Skeletal muscle tissue (tissue), 4 donors: Measurements from ENCODE around the gene SPG7. TPM values are rescaled to one million over a fixed set of nuclear protein-coding genes. Genes with fewer than 3 reads are reported as not detected.
"Not testable (repeated sequence)": the region's sequence is repeated elsewhere in the genome, so short reads cannot be mapped to it uniquely, and the experiment has no call there.

Experiments used
- H3K27ac ChIP-seq: one replicate; pipeline ENCODE4 v1.7.0; 2013; ENCODE audit warnings: mild to moderate bottlenecking, low read depth, low read length, inconsistent platforms
- H3K27me3 ChIP-seq, 3 donors: one replicate each; pipeline ENCODE4 v1.7.0; 2013; ENCODE audit warnings: low read length in 3 of 3; ENCODE audit not compliant: control insufficient read depth in 3 of 3, insufficient read depth in 3 of 3
- H3K36me3 ChIP-seq, 3 donors: one replicate each; pipeline ENCODE4 v1.7.0; 2013; ENCODE audit warnings: low read length in 3 of 3; ENCODE audit not compliant: control insufficient read depth in 3 of 3, insufficient read depth in 3 of 3
- H3K4me1 ChIP-seq, 3 donors: one replicate each; pipeline ENCODE4 v1.7.0; 2013; ENCODE audit warnings: low read length in 3 of 3, mild to moderate bottlenecking in 3 of 3; ENCODE audit not compliant: control insufficient read depth in 3 of 3, insufficient read depth in 3 of 3
- H3K4me3 ChIP-seq, 3 donors: one replicate each; pipeline ENCODE4 v1.7.0; 2013; ENCODE audit warnings: low read length in 3 of 3
- H3K9ac ChIP-seq, 3 donors: one replicate each; pipeline ENCODE4 v1.7.0; 2013; ENCODE audit warnings: low read length in 3 of 3, mild to moderate bottlenecking in 3 of 3, moderate library complexity in 2 of 3, low read depth in 1 of 3
- H3K9me3 ChIP-seq, 3 donors: one replicate each; pipeline ENCODE4 v1.7.0; 2013; ENCODE audit warnings: low read length in 3 of 3; ENCODE audit not compliant: control insufficient read depth in 3 of 3
- total RNA-seq: library from RNA; depleted of rRNA; stranded (reverse); fragments of >200 nt; gene quantifications from one replicate; pipeline ENCODE4 v1.2.3, GENCODE V29; 2014
- donor health status: Osteomylitis.

SPG7 gene
- 83.0 TPM for total RNA-seq

DNA sequence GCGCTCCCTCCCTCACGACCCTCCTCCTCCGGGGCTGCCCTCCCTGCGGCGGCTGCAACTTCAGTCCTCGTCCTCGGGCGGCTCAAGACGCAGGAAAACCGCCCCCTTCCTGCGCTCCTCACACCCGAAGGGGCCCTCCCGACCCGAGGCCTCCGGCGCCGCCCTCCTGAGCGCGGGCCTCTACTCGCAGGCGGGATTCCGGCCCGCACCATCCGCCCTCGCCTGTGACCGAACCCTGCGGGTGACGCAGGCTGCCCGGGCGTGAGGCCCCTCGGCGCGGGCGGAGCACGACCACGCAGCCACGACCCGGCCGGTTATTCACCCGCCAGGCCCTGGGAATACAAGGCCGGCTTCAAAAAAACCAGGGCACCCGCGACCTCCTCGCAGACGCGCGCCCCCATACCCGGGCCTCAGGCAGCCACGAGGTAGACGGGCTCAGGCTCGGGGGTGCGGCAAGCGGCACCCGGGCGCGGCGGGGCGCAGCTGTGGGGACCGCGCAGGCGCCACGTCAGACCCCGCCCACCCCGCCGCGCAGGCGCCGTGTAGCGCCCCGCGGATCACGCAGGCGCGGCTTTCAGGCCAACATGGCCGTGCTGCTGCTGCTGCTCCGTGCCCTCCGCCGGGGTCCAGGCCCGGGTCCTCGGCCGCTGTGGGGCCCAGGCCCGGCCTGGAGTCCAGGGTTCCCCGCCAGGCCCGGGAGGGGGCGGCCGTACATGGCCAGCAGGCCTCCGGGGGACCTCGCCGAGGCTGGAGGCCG, at the start of gene SPG7:
SPG7 (plus strand) TSS at position 570 of the 757 bp plus-strand sequence; CDS start at position 585, 15 bp downstream.
- H3K27ac ChIP-seq, result peak within 1 kb of the TSS; percentile 90
- peak within 1 kb of the TSS; percentile 88 to 97 (median 94) for H3K9ac ChIP-seq
- no peaks in the 10 kb centered on the region for H3K9me3 ChIP-seq
- peak within 1 kb of the TSS; percentile 91 to 94 (median 92) for H3K4me3 ChIP-seq
- H3K36me3 ChIP-seq, result peaks cover 16 to 21% (median 18%) of the 10 kb centered on the region in 3 donors
- peaks cover 0 to 9% (median 0%) of the 10 kb centered on the region in 3 donors for H3K27me3 ChIP-seq
- peaks cover 33 to 38% (median 36%) of the 10 kb centered on the region in 3 donors for H3K4me1 ChIP-seq

DNA sequence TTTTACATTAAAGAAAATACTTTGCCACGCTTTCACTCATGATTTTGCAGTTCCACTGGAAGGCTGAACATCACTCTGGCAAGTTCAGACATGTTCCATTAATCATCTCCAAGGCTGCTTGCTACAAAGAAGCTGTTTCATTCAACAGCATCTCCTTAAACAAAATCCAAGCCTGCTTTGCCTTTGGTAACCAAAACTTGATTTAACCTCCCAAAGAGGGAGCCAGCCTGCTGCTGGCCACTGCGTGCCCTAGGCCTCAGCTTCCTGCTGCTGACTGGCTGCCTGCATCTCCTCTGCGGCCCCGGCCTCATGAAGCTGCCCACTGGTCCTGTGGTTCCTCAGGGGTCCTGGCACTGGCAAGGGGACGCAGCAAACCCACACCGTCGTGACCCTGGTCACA, 49.7 kb upstream of the SPG7 start:
- Histone ChIP-seq H3K27ac (no peak overlapping the region), H3K4me1 (peaks cover 18 to 34% (median 18%) of the 10 kb centered on the region in 3 donors), H3K4me3 (no peak overlapping the region), H3K27me3 (no peaks in the 10 kb centered on the region), H3K9me3 (no peaks in the 10 kb centered on the region), H3K9ac (no peak overlapping the region), H3K36me3 (no peaks in the 10 kb centered on the region)

DNA sequence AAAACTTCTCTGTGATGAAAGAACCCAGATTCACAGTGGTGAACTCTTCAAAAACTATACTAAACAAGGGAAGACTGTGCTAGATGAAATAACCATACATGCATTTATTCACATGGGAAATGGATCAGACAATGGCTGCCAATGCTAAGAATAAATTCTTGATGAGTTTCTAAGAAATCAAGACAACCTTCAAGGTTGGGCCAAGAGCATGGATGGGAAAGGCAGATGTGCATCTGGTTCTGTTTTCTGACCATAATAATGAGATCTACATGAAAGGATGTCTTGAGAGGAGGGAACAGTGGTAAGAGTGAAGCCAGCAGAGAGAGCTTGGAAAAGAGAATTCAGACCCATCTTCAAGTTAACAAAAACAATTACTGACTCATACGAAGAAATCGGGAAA, 49.2 kb upstream of the SPG7 start:
- Histone ChIP-seq H3K4me1 (peaks cover 14 to 30% (median 14%) of the 10 kb centered on the region in 3 donors), H3K9ac (no peak overlapping the region), H3K27ac (no peak overlapping the region)

DNA sequence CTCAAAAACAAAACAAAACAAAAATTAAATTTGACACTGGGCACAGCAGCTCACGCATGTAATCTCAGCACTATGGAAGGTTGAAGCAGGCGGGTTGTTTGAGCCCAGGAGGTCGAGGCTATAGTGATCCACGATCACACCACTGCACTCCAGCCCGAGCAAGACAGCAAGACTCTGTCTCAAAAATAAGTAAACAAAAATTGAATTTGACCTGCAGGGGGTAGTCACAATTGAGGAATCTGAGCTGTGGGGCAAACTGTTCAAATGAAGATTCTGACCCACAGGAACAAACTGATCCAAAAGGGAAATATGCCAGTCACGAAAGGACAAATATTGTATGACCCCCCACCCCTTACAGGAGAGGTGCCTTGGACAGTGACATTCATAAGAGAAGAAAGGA, 47.6 kb upstream of the SPG7 start:
- no peaks in the 10 kb centered on the region for H3K27me3 ChIP-seq
- no peaks in the 10 kb centered on the region for H3K9me3 ChIP-seq
- no peaks in the 10 kb centered on the region for H3K36me3 ChIP-seq
- no peak overlapping the region for H3K9ac ChIP-seq
- no peak overlapping the region for H3K27ac ChIP-seq
- H3K4me3 ChIP-seq, result no peak overlapping the region
- peaks cover 5 to 22% (median 11%) of the 10 kb centered on the region in 3 donors for H3K4me1 ChIP-seq

More for the DNA sequence above, 49.2 kb upstream of the SPG7 start:
- Histone ChIP-seq H3K4me3 (no peak overlapping the region), H3K36me3 (no peaks in the 10 kb centered on the region), H3K9me3 (no peaks in the 10 kb centered on the region), H3K27me3 (no peaks in the 10 kb centered on the region)

DNA sequence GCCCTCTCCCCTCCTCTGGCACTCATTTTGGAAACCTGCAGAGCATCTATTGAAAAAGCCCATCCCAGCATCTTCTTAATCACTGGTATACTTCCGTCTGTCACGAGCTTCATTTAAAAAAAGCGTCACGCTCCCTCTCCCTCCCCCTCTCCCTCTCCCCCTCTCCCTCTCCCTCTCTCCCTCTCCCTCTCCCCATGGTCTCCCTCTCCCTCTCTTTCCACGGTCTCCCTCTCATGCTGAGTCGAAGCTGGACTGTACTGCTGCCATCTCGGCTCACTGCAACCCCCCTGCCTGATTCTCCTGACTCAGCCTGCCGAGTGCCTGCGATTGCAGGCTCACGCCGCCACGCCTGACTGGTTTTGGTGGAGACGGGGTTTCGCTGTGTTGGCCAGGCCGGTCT, 46.3 kb upstream of the SPG7 start:
- H3K4me1 ChIP-seq, result peaks cover 4 to 17% (median 16%) of the 10 kb centered on the region in 3 donors
- not testable (repeated sequence) for H3K9me3 ChIP-seq, H3K27ac ChIP-seq, H3K4me3 ChIP-seq, H3K9ac ChIP-seq, H3K27me3 ChIP-seq, H3K36me3 ChIP-seq

DNA sequence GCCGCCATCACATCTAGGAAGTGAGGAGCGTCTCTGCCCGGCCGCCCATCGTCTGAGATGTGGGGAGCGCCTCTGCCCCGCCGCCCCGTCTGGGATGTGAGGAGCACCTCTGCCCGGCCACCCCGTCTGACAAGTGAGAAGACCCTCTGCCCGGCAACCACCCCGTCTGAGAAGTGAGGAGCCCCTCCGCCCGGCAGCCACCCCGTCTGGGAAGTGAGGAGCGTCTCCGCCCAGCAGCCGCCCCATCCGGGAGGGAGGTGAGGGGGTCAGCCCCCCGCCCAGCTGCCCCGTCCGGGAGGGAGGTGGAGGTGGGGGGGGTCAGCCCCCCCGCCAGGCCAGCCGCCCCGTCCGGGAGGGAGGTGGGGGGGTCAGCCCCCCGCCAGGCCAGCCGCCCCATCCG, 45.6 kb upstream of the SPG7 start:
- not testable (repeated sequence) for H3K36me3 ChIP-seq, H3K4me3 ChIP-seq, H3K9me3 ChIP-seq, H3K9ac ChIP-seq, H3K27ac ChIP-seq, H3K27me3 ChIP-seq
- peaks cover 7 to 20% (median 14%) of the 10 kb centered on the region in 3 donors for H3K4me1 ChIP-seq

DNA sequence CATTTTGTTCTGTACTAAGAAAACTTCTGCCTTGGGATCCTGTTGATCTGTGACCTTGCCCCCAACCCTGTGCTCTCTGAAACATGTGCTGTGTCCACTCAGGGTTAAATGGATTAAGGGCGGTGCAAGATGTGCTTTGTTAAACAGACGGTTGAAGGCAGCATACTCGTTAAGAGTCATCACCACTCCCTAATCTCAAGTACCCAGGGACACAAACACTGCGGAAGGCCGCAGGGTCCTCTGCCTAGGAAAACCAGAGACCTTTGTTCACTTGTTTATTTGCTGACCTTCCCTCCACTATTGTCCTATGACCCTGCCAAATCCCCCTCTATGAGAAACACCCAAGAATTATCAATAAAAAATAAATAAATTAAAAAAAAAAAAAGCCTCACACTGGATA, 44.9 kb upstream of the SPG7 start:
- not testable (repeated sequence) for H3K27ac ChIP-seq, H3K36me3 ChIP-seq, H3K9ac ChIP-seq, H3K9me3 ChIP-seq, H3K4me3 ChIP-seq, H3K27me3 ChIP-seq
- peaks cover 8 to 25% (median 17%) of the 10 kb centered on the region in 3 donors for H3K4me1 ChIP-seq

DNA sequence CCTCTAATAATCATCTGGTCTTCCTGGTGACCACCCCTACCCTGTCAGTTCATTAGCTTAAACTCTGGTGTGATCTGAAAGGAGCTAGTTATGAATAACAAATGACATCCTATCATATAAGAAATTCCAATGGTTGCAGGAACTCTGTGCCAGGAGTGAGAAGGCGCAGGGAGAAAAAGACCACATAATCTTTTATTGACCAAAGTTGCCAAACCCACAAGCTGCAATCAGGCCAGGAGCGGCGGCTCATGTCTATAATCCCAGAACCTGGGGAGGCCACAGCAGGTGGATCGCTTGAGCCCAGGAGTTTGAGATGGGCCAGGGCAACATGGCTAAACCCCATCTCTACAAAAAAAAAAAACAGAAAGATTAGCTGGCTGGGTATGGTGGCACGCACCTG, 41.3 kb upstream of the SPG7 start:
- H3K4me3 ChIP-seq, result no peak overlapping the region
- H3K9me3 ChIP-seq, result no peaks in the 10 kb centered on the region
- no peaks in the 10 kb centered on the region for H3K36me3 ChIP-seq
- H3K27me3 ChIP-seq, result no peaks in the 10 kb centered on the region
- H3K27ac ChIP-seq, result no peak overlapping the region
- peaks cover 4 to 34% (median 25%) of the 10 kb centered on the region in 3 donors for H3K4me1 ChIP-seq
- H3K9ac ChIP-seq, result no peak overlapping the region

DNA sequence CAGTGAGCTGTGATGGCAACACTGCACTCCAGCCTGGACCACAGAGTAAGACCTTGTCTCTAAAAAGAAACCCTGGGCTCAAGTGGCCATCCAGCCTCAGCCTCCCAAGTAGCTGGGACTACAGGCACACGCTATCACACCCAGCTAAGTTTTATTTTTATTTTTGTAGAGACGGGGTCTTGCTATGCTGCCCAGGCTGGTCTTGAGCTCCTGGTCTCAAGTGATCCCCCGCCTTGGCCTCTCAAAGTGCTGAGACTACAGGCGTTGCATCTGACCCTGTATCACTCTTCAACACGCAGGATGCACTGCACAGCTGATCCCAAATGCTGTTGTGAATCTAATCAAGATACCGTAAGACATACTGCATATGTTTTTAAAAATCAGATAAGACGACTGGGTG, 40.8 kb upstream of the SPG7 start:
- H3K27me3 ChIP-seq, result no peaks in the 10 kb centered on the region
- H3K9me3 ChIP-seq, result no peaks in the 10 kb centered on the region
- no peaks in the 10 kb centered on the region for H3K36me3 ChIP-seq
- H3K27ac ChIP-seq, result no peak overlapping the region
- no peak overlapping the region for H3K4me3 ChIP-seq
- no peak overlapping the region for H3K9ac ChIP-seq
- H3K4me1 ChIP-seq, result peaks cover 7 to 39% (median 30%) of the 10 kb centered on the region in 3 donors

DNA sequence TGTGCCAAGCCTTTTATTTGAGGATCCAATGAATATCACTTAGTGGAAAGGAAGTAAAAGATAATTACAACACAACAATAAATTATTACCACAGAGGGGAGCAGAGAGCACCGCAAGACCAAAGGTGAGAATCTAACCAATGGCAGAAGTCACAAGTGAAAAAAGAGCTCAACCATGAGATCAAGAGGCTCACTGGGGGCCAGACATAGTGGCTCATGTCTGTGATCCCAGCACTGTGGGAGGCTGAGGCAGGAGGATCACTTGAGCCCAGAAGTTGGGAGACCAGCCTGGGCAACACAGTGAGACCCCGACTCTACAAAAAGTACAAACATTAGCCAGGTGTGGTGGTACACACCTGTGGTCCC, 35.5 kb upstream of the SPG7 start:
- peaks cover 29 to 73% (median 65%) of the 10 kb centered on the region in 3 donors for H3K4me1 ChIP-seq
- H3K9ac ChIP-seq, result no peak overlapping the region
- H3K9me3 ChIP-seq, result no peaks in the 10 kb centered on the region
- H3K4me3 ChIP-seq, result no peak overlapping the region
- H3K27me3 ChIP-seq, result no peaks in the 10 kb centered on the region
- H3K27ac ChIP-seq, result no peak overlapping the region
- H3K36me3 ChIP-seq, result no peaks in the 10 kb centered on the region
